Endothelial cell of umbilical vein (primary cell): ENCODE results near the gene PRMT9. TPM values are rescaled to one million over a fixed set of nuclear protein-coding genes. Genes with fewer than 3 reads are reported as not detected.

Source experiments
- BruUV-seq: library from RNA; stranded (reverse); fragments of 400-500 nt; replicated peaks from 2 replicates; lab custom pipeline; 2021; lab: Mats Ljungman, UMichigan
- CTCF ChIA-PET: fragments of 300-600, 350-600 bp; sonication (Branson Sonifier 250); formaldehyde crosslinking; loops from one replicate; lab custom pipeline; 2021; ENCODE audit warnings: antibody characterized with exemption, inconsistent platforms; lab: Charles Lee
- POLR2A ChIA-PET: fragments of 300-600, 350-600 bp; sonication (Branson Sonifier 250); formaldehyde crosslinking; loops from one replicate; lab custom pipeline; 2021; ENCODE audit warnings: antibody characterized with exemption, inconsistent platforms; lab: Charles Lee
- DNase-seq: peaks from one replicate; pipeline ENCODE4 v3.0.0-alpha.2; 2011; ENCODE audit warnings: low read depth, low spot score
- FAIRE-seq: peaks from 2 replicates; lab custom pipeline; 2011; peaks lifted over from hg19 to GRCh38; lab: Jason Lieb, UNC
- H2AFZ ChIP-seq: 2 replicates; pipeline ENCODE4 v1.6.0; 2012; ENCODE audit warnings: low read depth, low read length, control low read depth, inconsistent platforms
- H3K27ac ChIP-seq: 2 replicates; pipeline ENCODE4 v1.5.1; 2011; ENCODE audit warnings: low read depth, mild to moderate bottlenecking, control low read depth, low read length, moderate library complexity; ENCODE audit not compliant: insufficient read depth
- H3K27me3 ChIP-seq, 2 experiments: 2 replicates each; pipeline versions ENCODE4 v1.6.0 to v1.6.1; 2011; ENCODE audit warnings: low read length in 2 of 2, mixed read lengths in 1 of 2; ENCODE audit not compliant: control insufficient read depth in 2 of 2, insufficient read depth in 2 of 2
- H3K36me3 ChIP-seq, 2 experiments: 2 replicates in 1 of 2; 3 replicates in 1 of 2; pipeline ENCODE4 v1.5.1; 2011; ENCODE audit warnings: low read length in 2 of 2, mild to moderate bottlenecking in 1 of 2, moderate library complexity in 1 of 2; ENCODE audit not compliant: control insufficient read depth in 2 of 2, insufficient read depth in 2 of 2; ENCODE audit errors: extremely low read depth in 1 of 2
- H3K4me1 ChIP-seq: 3 replicates; pipeline ENCODE4 v1.5.1; 2011; ENCODE audit warnings: mild to moderate bottlenecking, low read length; ENCODE audit not compliant: control insufficient read depth, insufficient read depth; ENCODE audit errors: extremely low read depth
- H3K4me2 ChIP-seq: 2 replicates; pipeline ENCODE4 v1.6.1; 2011; ENCODE audit warnings: low read length, control low read depth, mixed read lengths; ENCODE audit not compliant: insufficient read depth
- H3K4me3 ChIP-seq, 3 experiments: fragments of 200-600 bp in 1 of 3; sonication (generic), shearing (Covaris generic) in 1 of 3; replicated peaks in 1 of 3; 2 replicates each; pipeline ENCODE4 v1.5.1; 2011 to 2016; ENCODE audit warnings: control low read depth in 3 of 3, low read length in 3 of 3, mild to moderate bottlenecking in 2 of 3, inconsistent platforms in 1 of 3, low read depth in 1 of 3, moderate library complexity in 1 of 3; ENCODE audit not compliant: insufficient read depth in 1 of 3
- H3K79me2 ChIP-seq: 2 replicates; pipeline ENCODE4 v1.6.0; 2012; ENCODE audit warnings: low read length, inconsistent platforms; ENCODE audit not compliant: control insufficient read depth, insufficient read depth
- H3K9ac ChIP-seq: replicated peaks from 2 replicates; pipeline ENCODE3; 2011; ENCODE audit warnings: low read length, control low read depth; ENCODE audit not compliant: insufficient read depth; ENCODE audit errors: extremely low read depth
- H3K9me1 ChIP-seq: replicated peaks from 3 replicates; pipeline ENCODE4 v1.6.0; 2011; ENCODE audit warnings: mild to moderate bottlenecking, low read length; ENCODE audit not compliant: control insufficient read depth, insufficient read depth; ENCODE audit errors: extremely low read depth
- H3K9me3 ChIP-seq: replicated peaks from 2 replicates; pipeline ENCODE4 v1.5.1; 2012; ENCODE audit warnings: low read length, inconsistent platforms; ENCODE audit not compliant: control insufficient read depth, insufficient read depth
- H4K20me1 ChIP-seq: replicated peaks from 2 replicates; pipeline ENCODE3; 2011; ENCODE audit warnings: mild to moderate bottlenecking, low read length; ENCODE audit not compliant: control insufficient read depth, insufficient read depth; ENCODE audit errors: extremely low read depth
- EZH2 ChIP-seq: IDR thresholded peaks from 2 replicates; pipeline ENCODE4 v1.6.1; 2012; ENCODE audit warnings: borderline replicate concordance, low read depth, mild to moderate bottlenecking, moderate library complexity, low read length, inconsistent platforms; ENCODE audit not compliant: severe bottlenecking
- FOS ChIP-seq: IDR thresholded peaks from 2 replicates; pipeline ENCODE4 v1.6.1; 2011; ENCODE audit warnings: mild to moderate bottlenecking, low read length, moderate library complexity, borderline replicate concordance; ENCODE audit not compliant: insufficient read depth
- GATA2 ChIP-seq: IDR thresholded peaks from 2 replicates; pipeline ENCODE4 v1.7.0; 2011; ENCODE audit warnings: low read depth, mild to moderate bottlenecking, moderate library complexity, mixed read lengths, low read length; ENCODE audit not compliant: insufficient read length, insufficient read depth
- JUN ChIP-seq: IDR thresholded peaks from 2 replicates; pipeline ENCODE4 v1.6.1; 2011; ENCODE audit warnings: borderline replicate concordance, low read depth; ENCODE audit not compliant: insufficient read length, insufficient read depth
- MYC ChIP-seq: IDR thresholded peaks from one replicate; pipeline ENCODE4 v1.6.1; 2011; ENCODE audit warnings: mild to moderate bottlenecking, low read depth, low read length
- POLR2A ChIP-seq: IDR thresholded peaks from 2 replicates; pipeline ENCODE4 v1.6.1; 2012; ENCODE audit warnings: low read depth, mild to moderate bottlenecking, control low read depth, low read length
- POLR2AphosphoS5 ChIP-seq: IDR thresholded peaks from 2 replicates; pipeline ENCODE4 v1.6.1; 2012; ENCODE audit warnings: low read depth, mild to moderate bottlenecking, control low read depth, low read length, moderate library complexity; ENCODE audit not compliant: insufficient read depth
- dilution Hi-C: fragments of 300-500 bp; cut with MboI; formaldehyde crosslinking; loops from one replicate; pipeline ENCODE4 v1.15.0; 2019; ENCODE audit warnings: low sequenced_read_pairs; ENCODE audit not compliant: extremely low pct_ligation_motif_present
- intact Hi-C: fragments of 100-400 bp; cut with micrococcal nuclease; formaldehyde crosslinking; loops from one replicate; pipeline ENCODE4 v1.10.0; 2022
- polyA plus RNA-seq, 4 experiments: library from polyadenylated mRNA; depleted of rRNA in 3 of 4; stranded (reverse) in 3 of 4; unstranded in 1 of 4; fragments of >200 nt; gene quantifications; 2 replicates each; pipeline versions ENCODE4 v1.2.1 to v1.2.3, GENCODE V29; 2011 to 2012; ENCODE audit warnings: missing spikeins in 1 of 4
- total RNA-seq: library from RNA; stranded (reverse); gene quantifications from 2 replicates; pipeline ENCODE4 v1.2.3, GENCODE V29; 2021
- TF ChIP-seq, protein P1 (sequence below): IDR thresholded peaks from 2 replicates; pipeline ENCODE4 v1.6.1; 2011; ENCODE audit not compliant: insufficient read depth, insufficient read length
- TF ChIP-seq, protein P2 (sequence below), 2 donors: IDR thresholded peaks; 1 replicate in 1 of 2; 2 replicates in 1 of 2; pipeline ENCODE4 v1.5.1; 2011; ENCODE audit warnings: low read length in 2 of 2, mild to moderate bottlenecking in 2 of 2, moderate library complexity in 2 of 2, control low read depth in 1 of 2, inconsistent platforms in 1 of 2, low read depth in 1 of 2; ENCODE audit not compliant: insufficient read depth in 1 of 2; ENCODE audit errors: extremely low read depth in 1 of 2

The PRMT9 gene
- total and polyA plus RNA-seq, 2 donors (not counting 3 experiments of a cell fraction or from before 2014, with no cell fraction given) = 3.2 to 9.0 TPM

DNA sequence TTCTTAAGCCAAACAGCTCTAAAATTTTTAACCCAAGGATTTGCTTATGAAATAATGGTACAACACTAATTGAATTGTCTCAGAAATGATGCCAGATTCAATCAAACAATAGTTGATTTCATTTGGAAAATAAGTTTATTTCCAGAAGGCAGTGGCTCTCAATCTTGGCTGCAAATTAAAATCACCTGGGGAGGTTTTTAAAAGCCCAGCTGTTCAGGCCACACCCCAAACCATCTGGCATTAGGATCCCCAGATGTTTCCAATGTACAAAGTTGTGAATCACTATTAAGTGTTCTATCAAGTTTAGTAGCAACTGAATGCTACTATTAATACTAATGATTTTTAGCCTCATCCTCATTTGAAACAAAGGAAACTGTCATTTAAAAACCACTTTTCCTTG lies 44.6 kb downstream of the PRMT9 start:
- dilution Hi-C loops (no loop called here), intact Hi-C loops (no loop called here)
- Histone ChIP-seq H3K27me3 (no peaks in the 10 kb centered on the region), H2AFZ (no peak overlapping the region), H4K20me1 (no peaks in the 10 kb centered on the region), H3K4me1 (no peaks in the 10 kb centered on the region), H3K9me1 (no peaks in the 10 kb centered on the region), H3K9me3 (no peaks in the 10 kb centered on the region), H3K4me2 (no peak overlapping the region), H3K27ac (no peak overlapping the region), H3K9ac (no peak overlapping the region), H3K4me3 (no peak overlapping the region), H3K36me3 (peaks cover 0 to 2% of the 10 kb centered on the region in 2 experiments), H3K79me2 (no peaks in the 10 kb centered on the region)
- FAIRE-seq = no peak
- ChIA-PET CTCF (interaction anchor here (5.3 kb wide), 1 partner anchor 227 kb away, joined by 48 read pairs; no protein-coding TSS in a partner anchor), POLR2A (no interaction called here)
- no peak for DNase-seq
- no TSS peak for BruUV-seq
- TF ChIP-seq POLR2AphosphoS5 (no peak), JUN (no peak), FOS (no peak), GATA2 (no peak), POLR2A (no peak), EZH2 (no peak), MYC (no peak)
- TF ChIP-seq, protein P1, sequence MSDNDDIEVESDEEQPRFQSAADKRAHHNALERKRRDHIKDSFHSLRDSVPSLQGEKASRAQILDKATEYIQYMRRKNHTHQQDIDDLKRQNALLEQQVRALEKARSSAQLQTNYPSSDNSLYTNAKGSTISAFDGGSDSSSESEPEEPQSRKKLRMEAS = no peak
- TF ChIP-seq, protein P2, sequence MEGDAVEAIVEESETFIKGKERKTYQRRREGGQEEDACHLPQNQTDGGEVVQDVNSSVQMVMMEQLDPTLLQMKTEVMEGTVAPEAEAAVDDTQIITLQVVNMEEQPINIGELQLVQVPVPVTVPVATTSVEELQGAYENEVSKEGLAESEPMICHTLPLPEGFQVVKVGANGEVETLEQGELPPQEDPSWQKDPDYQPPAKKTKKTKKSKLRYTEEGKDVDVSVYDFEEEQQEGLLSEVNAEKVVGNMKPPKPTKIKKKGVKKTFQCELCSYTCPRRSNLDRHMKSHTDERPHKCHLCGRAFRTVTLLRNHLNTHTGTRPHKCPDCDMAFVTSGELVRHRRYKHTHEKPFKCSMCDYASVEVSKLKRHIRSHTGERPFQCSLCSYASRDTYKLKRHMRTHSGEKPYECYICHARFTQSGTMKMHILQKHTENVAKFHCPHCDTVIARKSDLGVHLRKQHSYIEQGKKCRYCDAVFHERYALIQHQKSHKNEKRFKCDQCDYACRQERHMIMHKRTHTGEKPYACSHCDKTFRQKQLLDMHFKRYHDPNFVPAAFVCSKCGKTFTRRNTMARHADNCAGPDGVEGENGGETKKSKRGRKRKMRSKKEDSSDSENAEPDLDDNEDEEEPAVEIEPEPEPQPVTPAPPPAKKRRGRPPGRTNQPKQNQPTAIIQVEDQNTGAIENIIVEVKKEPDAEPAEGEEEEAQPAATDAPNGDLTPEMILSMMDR (IDR thresholded peaks at IDR 0.05; ENCODE audit: extremely low read depth in 1 of 2, insufficient read depth in 1 of 2, low read depth in 1 of 2, low read length in 2 of 2) = no peak
